ENCODE measurements around the gene SGF29. TPM values are rescaled to one million over a fixed set of nuclear protein-coding genes. Genes with fewer than 3 reads are reported as not detected.
"Not testable (repeated sequence)": the region's sequence is repeated elsewhere in the genome, so short reads cannot be mapped to it uniquely, and the experiment has no call there.

The SGF29 gene
- total RNA-seq, 2 experiments from 2014 or later: 47.0 to 49.8 TPM

- H3K27ac Mint-ChIP-seq: no peak overlapping the region
- H3K36me3 Mint-ChIP-seq: peaks cover 22% of the 10 kb centered on the region
- DNase-seq: no peak
- H3K4me1 Mint-ChIP-seq: no peaks in the 10 kb centered on the region
- H3K27me3 Mint-ChIP-seq: no peaks in the 10 kb centered on the region
- H3K9me3 Mint-ChIP-seq: no peaks in the 10 kb centered on the region
- POLR2A ChIA-PET: no interaction called here
- H3K4me3 Mint-ChIP-seq: no peak overlapping the region
- no peak for ATAC-seq (ENCODE audit: low read depth)
Measured at GRCh38 chr16:28585674-28586073, 32.0 kb downstream of the SGF29 start.

DNA sequence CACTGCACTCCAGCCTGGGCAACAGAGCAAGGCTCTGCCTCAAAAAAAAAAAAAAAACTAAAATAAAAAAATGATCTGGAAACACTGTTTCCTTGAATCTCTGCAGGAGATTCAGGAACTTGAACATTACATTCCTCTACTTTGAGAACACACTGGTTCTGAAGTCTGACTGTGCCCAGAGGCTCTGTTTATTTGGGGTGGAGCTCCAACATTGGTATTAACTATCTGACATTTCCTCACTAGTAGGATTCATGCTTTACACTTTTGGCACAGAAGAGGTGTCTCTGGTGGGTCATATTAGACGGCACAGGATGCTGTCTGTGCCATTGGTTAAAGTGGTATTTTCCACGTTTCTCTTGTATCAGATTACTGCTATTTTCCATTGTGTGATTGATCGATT is 32.7 kb downstream of the SGF29 start:
- Mint-ChIP-seq H3K27ac (no peak overlapping the region), H3K27me3 (no peaks in the 10 kb centered on the region), H3K36me3 (peaks cover 22% of the 10 kb centered on the region), H3K4me3 (no peak overlapping the region), H3K4me1 (no peaks in the 10 kb centered on the region), H3K9me3 (no peaks in the 10 kb centered on the region)
- POLR2A ChIA-PET: no interaction called here
- DNase-seq (no peak), ATAC-seq (ENCODE audit: low read depth) (no peak)

- DNase-seq: no peak
- Mint-ChIP-seq H3K27me3 (no peaks in the 10 kb centered on the region), H3K36me3 (peaks cover 17% of the 10 kb centered on the region), H3K9me3 (no peaks in the 10 kb centered on the region), H3K4me1 (no peaks in the 10 kb centered on the region), H3K27ac (no peak overlapping the region), H3K4me3 (no peak overlapping the region)
- no peak for ATAC-seq (ENCODE audit: low read depth)
- POLR2A ChIA-PET: no interaction called here
Measured at GRCh38 chr16:28587386-28587785, 33.7 kb downstream of the SGF29 start.

- Mint-ChIP-seq H3K36me3 (peaks cover 10% of the 10 kb centered on the region), H3K27ac (no peak overlapping the region), H3K4me3 (no peak overlapping the region), H3K4me1 (peaks cover 8% of the 10 kb centered on the region), H3K27me3 (no peaks in the 10 kb centered on the region), H3K9me3 (no peaks in the 10 kb centered on the region)
- POLR2A ChIA-PET: no interaction called here
- ATAC-seq (ENCODE audit: low read depth) (no peak), DNase-seq (no peak)
Measured at GRCh38 chr16:28589069-28589468, 35.3 kb downstream of the SGF29 start.

DNA sequence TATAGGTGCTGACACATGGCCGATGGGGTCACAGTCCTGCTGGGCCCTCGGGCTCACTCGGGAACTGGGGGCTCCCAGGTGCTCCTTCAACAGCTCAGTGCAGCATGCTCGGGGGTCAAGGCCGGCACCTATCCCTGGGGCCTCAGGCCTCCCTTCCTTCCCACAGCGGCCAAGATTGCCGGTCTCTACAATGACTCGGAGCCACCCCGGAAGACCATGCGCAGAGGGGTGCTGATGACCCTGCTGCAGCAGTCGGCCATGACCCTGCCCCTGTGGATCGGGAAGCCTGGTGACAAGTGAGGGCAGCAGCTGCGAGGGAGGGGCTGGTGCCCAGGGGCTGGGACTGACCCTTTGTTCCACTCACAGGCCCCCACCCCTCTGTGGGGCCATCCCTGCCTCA is 36.2 kb downstream of the SGF29 start:
- DNase-seq (no peak), ATAC-seq (ENCODE audit: low read depth) (no peak)
- Mint-ChIP-seq H3K4me3 (no peak overlapping the region), H3K27ac (no peak overlapping the region), H3K9me3 (no peaks in the 10 kb centered on the region), H3K4me1 (peaks cover 8% of the 10 kb centered on the region), H3K36me3 (peaks cover 8% of the 10 kb centered on the region), H3K27me3 (no peaks in the 10 kb centered on the region)
- POLR2A ChIA-PET: no interaction called here

- no peaks in the 10 kb centered on the region for H3K9me3 Mint-ChIP-seq
- peaks cover 8% of the 10 kb centered on the region for H3K36me3 Mint-ChIP-seq
- ATAC-seq (ENCODE audit: low read depth) (no peak), DNase-seq (no peak)
- H3K4me1 Mint-ChIP-seq: peaks cover 8% of the 10 kb centered on the region
- H3K27me3 Mint-ChIP-seq: no peaks in the 10 kb centered on the region
- POLR2A ChIA-PET: no interaction called here
- no peak overlapping the region for H3K4me3 Mint-ChIP-seq
- H3K27ac Mint-ChIP-seq: no peak overlapping the region
Measured at GRCh38 chr16:28590384-28591340, 36.9 kb downstream of the SGF29 start.

DNA sequence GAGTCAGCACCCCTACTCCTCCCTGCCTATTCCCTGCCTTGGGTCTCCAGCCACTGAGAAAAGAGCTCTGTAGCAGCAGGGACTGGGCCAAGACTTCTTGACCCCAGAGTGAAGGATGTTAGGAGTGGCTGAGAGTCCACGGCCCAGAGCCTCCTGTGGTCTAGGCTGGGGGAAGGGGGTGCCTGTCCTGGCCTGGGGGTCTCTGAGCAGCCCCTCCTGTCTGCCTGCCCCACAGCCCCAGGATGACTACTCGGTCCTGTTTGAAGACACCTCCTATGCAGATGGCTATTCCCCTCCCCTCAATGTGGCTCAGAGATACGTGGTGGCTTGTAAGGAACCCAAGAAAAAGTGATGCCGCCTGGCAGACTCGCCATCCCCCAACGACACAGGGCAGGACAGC is 37.6 kb downstream of the SGF29 start:
- ATAC-seq (ENCODE audit: low read depth): no peak
- POLR2A ChIA-PET: no interaction called here
- H3K27ac Mint-ChIP-seq: no peak overlapping the region
- peaks cover 8% of the 10 kb centered on the region for H3K4me1 Mint-ChIP-seq
- DNase-seq: no peak
- H3K4me3 Mint-ChIP-seq: no peak overlapping the region
- no peaks in the 10 kb centered on the region for H3K27me3 Mint-ChIP-seq
- H3K36me3 Mint-ChIP-seq: peaks cover 8% of the 10 kb centered on the region
- no peaks in the 10 kb centered on the region for H3K9me3 Mint-ChIP-seq

GRCh38 chr16:28592511-28592910 is 38.8 kb downstream of the SGF29 start:
- Mint-ChIP-seq H3K27me3 (no peaks in the 10 kb centered on the region), H3K9me3 (no peaks in the 10 kb centered on the region), H3K27ac (no peak overlapping the region), H3K4me1 (peaks cover 14% of the 10 kb centered on the region), H3K4me3 (no peak overlapping the region), H3K36me3 (peaks cover 8% of the 10 kb centered on the region)
- POLR2A ChIA-PET: no interaction called here
- DNase-seq (no peak), ATAC-seq (ENCODE audit: low read depth) (no peak)

DNA sequence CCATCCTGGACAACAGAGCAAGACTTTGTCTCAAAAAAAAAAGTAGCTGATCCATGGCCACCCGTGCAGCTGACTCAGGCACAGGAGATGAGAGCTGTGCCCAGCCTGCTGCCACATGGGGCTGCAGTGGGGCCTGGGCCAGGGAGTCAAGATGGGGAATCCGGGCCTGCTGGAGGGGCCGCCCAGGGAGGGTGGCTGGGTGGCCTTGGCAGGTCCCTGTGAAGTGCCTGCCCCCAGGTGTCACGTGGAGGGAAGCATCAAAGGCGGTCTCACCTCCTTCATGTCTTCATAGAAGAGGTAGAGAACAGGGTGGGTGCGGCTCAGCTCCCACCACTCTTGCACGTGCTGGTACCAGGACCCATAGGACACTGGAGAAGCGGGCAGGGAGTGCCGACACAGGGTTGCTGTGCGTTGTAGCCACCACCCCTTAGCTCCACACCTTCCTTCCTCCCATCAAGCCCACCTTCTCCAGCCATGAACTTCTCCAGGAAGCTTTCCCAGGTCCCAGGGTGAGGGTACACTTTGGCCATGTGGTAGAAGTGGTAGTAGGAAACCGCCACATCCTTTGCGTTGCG is 39.3 kb downstream of the SGF29 start:
- ATAC-seq (ENCODE audit: low read depth) (no peak), DNase-seq (no peak)
- no peaks in the 10 kb centered on the region for H3K27me3 Mint-ChIP-seq
- peaks cover 8% of the 10 kb centered on the region for H3K36me3 Mint-ChIP-seq
- peak overlapping the region; percentile 35 for H3K27ac Mint-ChIP-seq
- peaks cover 17% of the 10 kb centered on the region for H3K4me1 Mint-ChIP-seq
- no peak overlapping the region for H3K4me3 Mint-ChIP-seq
- H3K9me3 Mint-ChIP-seq: no peaks in the 10 kb centered on the region
- POLR2A ChIA-PET: no interaction called here

- DNase-seq; H3K27ac Mint-ChIP-seq; H3K27me3 Mint-ChIP-seq; H3K36me3 Mint-ChIP-seq; H3K9me3 Mint-ChIP-seq; ATAC-seq (ENCODE audit: low read depth); H3K4me3 Mint-ChIP-seq; POLR2A ChIA-PET: not testable (repeated sequence)
- H3K4me1 Mint-ChIP-seq: peaks cover 18% of the 10 kb centered on the region
Measured at GRCh38 chr16:28595451-28595850, 41.7 kb downstream of the SGF29 start.

- ATAC-seq (ENCODE audit: low read depth) (no peak), DNase-seq (no peak)
- POLR2A ChIA-PET: interaction anchor here (1.7 kb wide), 1 partner anchor 14 kb away, joined by 5 read pairs; the partner anchor contains the start of gene SULT1A1
- Mint-ChIP-seq H3K36me3 (peaks cover 2% of the 10 kb centered on the region), H3K4me3 (no peak overlapping the region), H3K27ac (peak overlapping the region; percentile 30), H3K4me1 (peaks cover 18% of the 10 kb centered on the region), H3K9me3 (no peaks in the 10 kb centered on the region), H3K27me3 (no peaks in the 10 kb centered on the region)
Measured at GRCh38 chr16:28596115-28596630, 42.5 kb downstream of the SGF29 start.

GRCh38 chr16:28596840-28597691 is 43.3 kb downstream of the SGF29 start, which contains the start of gene SULT1A2:
TSS of gene SULT1A2 (minus strand) at chr16:28597050. CDS start at chr16:28595930, 1,120 bp downstream.
- H3K36me3 Mint-ChIP-seq: peaks cover 2% of the 10 kb centered on the region
- POLR2A ChIA-PET: interaction anchor here (1.5 to 1.7 kb wide), 2 partner anchors 13 to 26 kb away, joined by 3 to 5 read pairs; partner anchors contain the start of gene SULT1A1
- H3K9me3 Mint-ChIP-seq: no peaks in the 10 kb centered on the region
- H3K27me3 Mint-ChIP-seq: no peaks in the 10 kb centered on the region
- H3K4me1 Mint-ChIP-seq: peaks cover 18% of the 10 kb centered on the region
- DNase-seq (no peak), ATAC-seq (ENCODE audit: low read depth) (no peak)
- H3K27ac Mint-ChIP-seq: peak within 1 kb of the TSS; percentile 30
- no peak within 1 kb of the TSS for H3K4me3 Mint-ChIP-seq

DNA sequence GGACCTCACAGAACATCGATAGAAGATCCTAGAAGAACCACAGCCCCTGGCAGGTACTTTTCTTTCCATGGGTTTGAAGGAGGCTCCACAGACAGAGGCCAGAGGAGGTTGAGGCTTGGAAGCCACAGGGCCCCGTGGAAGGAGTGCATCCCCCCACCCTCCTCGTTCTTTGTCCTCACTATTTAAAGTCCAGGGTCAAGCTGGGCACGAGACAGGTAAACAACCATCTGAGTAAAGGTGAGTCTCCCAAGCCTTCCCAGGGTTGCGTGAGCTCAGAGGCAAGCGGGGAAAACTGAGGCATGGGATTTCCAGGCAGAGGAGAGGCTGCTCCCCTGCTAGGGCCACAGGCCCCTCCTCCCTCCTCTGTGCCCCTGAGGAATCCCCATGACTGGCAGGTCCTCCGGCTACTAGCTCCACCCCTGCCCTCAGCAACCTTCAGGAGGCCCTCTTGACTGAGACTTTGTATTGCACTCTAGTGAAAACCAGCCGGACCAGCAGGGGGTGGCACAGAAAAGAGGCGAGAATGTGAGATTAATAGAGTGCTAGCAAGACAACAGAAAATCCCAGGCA is 44.1 kb downstream of the SGF29 start:
- DNase-seq: no peak
- Mint-ChIP-seq H3K9me3 (no peaks in the 10 kb centered on the region), H3K4me1 (peaks cover 18% of the 10 kb centered on the region), H3K36me3 (no peaks in the 10 kb centered on the region), H3K4me3 (no peak overlapping the region), H3K27me3 (no peaks in the 10 kb centered on the region), H3K27ac (peak overlapping the region; percentile 30)
- POLR2A ChIA-PET: interaction anchor here (1.5 to 1.7 kb wide), 2 partner anchors 12 to 25 kb away, joined by 3 to 5 read pairs; partner anchors contain the start of gene SULT1A1
- ATAC-seq (ENCODE audit: low read depth): no peak
